ENCODE measurements around the gene FYN.
"Not testable (repeated sequence)": the region's sequence is repeated elsewhere in the genome, so short reads cannot be mapped to it uniquely, and the experiment has no call there.

Gene FYN

GRCh38 chr6:111873178-111874024, at the start of gene FYN:
Gene FYN, minus strand, starts transcription at chr6:111873452. Its CDS starts 153,401 bp downstream, at chr6:111720051.
- peak; percentile 94 for DNase-seq (ENCODE audit: low read depth in 2 of 2)

GRCh38 chr6:111922454-111923297, 49.4 kb upstream of the FYN start:
- peak; percentile 85 to 86 for DNase-seq (ENCODE audit: low read depth in 2 of 2)

DNA sequence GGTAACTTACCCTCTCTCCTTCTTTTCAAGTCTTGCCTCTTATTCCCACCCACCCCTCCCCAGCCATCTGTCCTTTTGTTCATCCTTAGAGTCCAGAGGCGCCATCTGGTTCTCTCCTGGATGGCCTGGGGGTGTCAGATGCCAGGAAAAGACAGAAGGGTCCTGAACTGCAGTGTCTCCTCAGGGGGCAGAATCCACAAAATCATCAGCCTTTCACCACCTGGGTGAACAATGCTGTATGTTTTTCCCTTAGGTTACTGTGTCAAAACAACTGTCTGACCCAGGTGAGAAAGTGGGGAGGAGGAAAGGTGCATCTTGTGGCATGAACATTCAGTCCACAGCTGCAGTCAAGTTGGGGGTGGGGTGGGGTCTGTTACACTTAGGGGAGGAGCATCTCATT, 47.9 kb upstream of the FYN start:
- DNase-seq (ENCODE audit: low read depth in 2 of 2): no peak

DNA sequence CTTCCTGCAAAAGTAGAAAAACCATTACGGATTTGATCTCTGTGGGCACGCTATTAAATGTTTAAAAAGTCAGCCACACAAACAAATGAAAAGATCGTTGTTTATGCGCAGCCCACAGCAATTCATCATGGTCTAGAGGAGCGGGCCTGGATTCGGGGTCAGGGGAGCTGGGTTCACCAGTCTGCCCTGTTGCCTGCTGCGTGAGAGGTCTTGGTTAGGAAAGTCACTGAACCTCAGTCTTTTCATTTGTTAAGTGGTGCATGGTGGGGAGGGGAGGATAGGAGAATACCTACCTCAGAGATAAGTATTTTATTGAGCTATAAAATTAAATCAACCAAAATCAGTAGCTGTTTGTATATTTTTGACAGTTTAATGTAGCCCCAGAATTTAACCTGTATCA, 47.3 kb upstream of the FYN start:
- no peak for DNase-seq (ENCODE audit: low read depth in 2 of 2)

DNA sequence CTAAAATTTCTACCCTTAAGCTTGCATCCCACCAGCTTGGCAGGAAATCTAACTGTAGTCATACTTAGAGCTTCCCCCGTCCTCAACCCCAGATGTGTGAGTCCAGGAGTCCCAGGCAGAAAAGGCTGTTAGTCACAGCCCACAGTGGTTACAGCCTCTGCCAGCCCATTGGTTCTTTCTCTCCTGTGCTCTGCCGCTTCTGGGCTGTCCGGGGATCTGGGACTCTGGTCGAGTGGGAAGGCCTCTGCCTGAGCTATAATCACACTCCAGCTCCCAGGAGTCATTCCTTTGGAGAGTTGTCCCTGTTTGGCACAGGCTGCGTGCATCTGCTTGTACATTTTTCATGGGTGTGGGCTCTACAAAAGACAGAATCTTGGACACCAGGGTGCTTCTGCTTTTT, 45.6 kb upstream of the FYN start:
- peak; percentile 39 to 58 for DNase-seq (ENCODE audit: low read depth in 2 of 2)

DNA sequence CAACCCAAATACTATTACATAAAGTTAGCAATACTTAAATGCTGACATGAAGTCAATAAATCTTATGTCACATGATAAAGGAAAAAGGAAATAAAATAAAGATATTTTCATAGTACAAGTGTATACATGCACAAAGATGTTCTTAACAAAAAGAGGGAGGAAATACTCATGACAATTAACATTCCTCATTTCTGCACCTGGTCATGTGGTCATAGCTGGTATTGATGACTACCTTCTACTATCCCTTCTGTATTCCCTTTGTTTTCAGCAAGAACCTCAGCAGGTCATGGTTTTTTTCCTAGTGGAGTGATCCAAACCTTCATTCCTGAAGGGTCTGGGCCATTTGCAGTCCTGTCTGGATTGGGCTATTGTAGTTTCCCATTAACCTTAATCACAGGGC, 43.5 kb upstream of the FYN start:
- no peak for DNase-seq (ENCODE audit: low read depth in 2 of 2)

- DNase-seq (ENCODE audit: low read depth in 2 of 2): no peak
These were observed 41.4 kb upstream of the FYN start for GRCh38 chr6:111914617-111915016.

DNA sequence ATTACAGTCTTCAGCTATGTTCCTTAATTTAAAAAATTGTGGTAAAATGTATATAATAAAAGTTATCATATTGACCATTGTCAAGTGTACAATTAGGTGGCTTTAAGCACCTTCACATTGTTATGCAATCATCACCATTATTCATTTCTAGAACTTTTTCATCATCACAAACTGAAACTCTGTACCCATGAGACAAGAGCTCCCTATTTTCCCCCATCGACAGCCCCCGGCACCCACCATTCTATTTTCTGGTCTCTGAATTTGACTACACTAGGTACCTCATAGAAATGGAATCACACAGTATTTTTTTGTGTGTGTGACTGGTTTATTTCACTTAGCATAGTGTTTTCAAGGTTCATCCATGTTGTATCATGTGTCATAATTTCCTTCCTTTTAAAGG, 39.7 kb upstream of the FYN start:
- no peak for DNase-seq (ENCODE audit: low read depth in 2 of 2)

DNA sequence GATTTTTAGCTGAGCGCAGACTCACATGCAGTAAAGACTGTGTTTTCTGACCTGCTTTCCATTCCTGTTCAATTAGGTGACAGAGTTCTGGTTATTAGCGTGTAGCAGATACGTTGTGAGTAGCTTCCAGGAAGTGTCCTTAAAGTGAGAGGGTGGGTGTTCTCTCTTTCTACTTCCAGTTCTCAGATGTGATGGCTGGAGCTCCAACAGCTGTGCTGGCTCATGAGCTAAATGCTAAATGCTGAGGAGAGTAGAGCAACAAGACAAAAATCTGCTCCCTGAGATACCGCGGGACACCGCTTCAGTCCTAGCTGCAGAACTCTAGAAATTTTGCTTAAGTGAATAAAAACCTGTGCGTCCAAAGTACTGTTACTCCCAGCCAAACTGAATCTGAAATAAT, 38.2 kb upstream of the FYN start:
- DNase-seq (ENCODE audit: low read depth in 2 of 2): no peak

GRCh38 chr6:111909238-111909637, 36.0 kb upstream of the FYN start:
- DNase-seq (ENCODE audit: low read depth in 2 of 2): no peak

DNA sequence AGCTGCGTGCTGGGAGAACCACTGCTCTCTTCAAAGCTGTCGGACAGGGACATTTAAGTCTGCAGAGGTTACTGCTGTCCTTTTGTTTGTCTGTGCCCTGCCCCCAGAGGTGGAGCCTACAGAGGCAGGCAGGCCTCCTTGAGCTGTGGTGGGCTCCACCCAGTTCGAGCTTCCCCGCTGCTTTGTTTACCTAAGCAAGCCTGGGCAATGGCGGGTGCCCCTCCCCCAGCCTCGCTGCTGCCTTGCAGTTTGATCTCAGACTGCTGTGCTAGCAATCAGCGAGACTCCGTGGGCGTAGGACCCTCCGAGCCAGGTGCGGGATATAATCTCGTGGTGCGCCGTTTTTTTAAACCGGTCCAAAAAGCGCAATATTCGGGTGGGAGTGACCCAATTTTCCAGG, 35.1 kb upstream of the FYN start:
- not testable (repeated sequence) for DNase-seq (ENCODE audit: low read depth in 2 of 2)

DNA sequence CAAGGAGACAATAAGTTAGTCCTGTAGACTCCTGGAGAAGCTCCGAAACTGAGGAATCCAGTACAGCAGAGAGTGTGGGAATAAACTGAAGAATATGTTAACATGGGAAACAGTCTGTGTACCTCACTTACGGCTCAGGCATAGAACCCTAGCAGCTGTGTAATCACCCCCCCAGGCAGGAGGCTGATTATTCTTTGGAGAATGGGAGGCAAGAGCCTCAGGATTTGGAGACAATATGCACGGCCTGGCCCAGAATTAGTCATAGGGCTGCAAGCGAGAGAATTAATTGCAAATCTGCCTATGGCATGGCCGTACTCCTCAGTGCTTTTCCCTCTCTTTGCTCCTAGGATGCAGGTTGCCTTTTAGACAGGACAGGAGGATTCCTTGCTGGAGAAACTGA, 27.5 kb upstream of the FYN start:
- DNase-seq (ENCODE audit: low read depth in 2 of 2): no peak

DNA sequence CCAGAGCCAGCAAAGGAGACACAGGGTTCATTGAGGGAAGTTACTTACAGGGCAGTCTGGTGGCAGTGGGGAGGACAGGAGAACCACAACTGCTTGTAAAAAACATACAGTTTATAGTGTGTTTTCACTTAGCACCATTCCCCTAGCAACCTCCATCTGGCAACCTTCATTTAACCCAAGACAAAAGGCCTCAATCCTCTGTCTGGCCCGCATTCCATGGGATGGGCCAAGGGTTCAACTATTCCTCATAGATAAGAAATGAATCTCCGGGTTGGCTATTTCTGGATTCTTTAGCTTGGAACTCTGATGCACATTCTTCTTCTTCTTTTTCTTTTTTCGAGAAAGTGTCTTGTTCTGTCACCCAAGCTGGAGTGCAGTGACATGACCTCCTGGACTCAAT, 26.3 kb upstream of the FYN start:
- DNase-seq (ENCODE audit: low read depth in 2 of 2): no peak

DNA sequence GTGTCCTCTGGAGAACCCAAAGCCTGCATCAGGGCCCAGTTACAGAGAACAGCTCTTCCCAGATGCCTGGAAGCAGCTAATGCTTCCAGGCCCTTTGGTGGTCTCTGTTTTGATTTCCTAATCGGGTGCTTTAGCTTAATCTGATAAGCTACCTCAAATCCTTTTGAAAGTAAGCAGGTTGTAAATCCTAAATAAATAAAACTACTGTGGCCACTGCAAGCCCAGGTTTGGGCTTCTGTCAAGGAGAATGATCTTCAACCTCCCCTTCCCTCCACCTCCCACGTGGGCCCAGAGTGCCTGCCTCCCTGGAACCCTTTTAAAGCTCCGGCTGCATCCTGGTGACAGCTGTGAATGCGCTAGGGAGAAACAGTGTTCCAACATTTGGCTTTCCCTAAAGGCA, 25.2 kb upstream of the FYN start:
- no peak for DNase-seq (ENCODE audit: low read depth in 2 of 2)

DNA sequence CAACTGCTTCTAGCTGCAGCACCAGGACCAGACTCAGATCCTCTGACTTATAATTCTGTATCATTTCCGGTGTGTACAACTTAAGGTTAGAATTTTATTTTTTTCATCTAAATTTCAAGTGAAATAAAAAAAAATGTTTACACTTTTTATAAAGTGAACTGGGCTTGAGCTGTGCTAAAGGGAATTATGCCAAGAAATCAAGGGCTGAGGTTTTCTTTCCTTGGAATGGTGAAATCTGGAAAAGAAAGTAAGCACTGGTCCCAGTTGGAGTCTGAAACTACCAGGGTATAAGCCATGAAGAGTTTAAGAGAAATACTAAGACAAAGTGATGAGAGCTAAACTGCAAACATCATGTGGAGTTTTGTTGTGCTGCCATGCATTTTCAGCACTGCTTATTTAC, 21.7 kb upstream of the FYN start:
- no peak for DNase-seq (ENCODE audit: low read depth in 2 of 2)

DNA sequence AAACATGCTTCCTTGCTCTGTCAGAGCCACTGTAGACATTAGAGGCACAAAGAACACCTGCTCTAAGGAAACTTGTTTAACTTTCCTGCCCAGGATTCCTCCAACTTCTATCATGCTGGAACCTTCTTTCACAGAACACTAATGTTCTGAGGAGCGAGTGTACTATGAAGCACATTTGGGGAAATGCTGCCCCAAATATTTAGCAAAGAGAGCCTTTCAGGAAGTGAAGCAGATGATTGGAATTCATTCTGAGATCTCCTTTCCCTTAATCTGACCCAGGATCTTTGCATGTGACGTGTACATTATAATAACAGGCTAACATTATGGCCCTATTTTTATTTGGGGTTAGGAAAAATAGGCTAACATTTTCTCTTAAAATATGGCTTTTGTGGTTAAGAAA, 21.0 kb upstream of the FYN start:
- DNase-seq (ENCODE audit: low read depth in 2 of 2): peak in 1 of 2 experiments; percentile 34

DNA sequence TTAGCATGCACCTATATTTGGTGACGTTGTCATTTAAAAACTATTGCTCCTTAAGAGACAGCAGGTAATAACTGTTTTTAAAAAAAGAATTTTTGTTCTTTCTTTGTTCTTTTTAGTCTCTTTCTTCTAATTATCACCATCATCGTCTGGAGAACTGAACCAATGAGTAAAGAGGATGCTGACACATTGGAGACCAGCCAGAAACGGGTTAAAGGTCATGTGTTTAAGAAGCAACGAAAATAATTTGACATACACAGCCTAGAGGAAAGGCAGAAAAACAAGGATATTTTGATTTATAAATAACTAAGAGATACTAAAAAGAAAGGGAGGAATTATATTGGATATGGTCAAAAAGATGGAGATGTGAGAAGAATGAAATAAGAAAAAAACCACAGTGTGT, 19.2 kb upstream of the FYN start:
- no peak for DNase-seq (ENCODE audit: low read depth in 2 of 2)

DNA sequence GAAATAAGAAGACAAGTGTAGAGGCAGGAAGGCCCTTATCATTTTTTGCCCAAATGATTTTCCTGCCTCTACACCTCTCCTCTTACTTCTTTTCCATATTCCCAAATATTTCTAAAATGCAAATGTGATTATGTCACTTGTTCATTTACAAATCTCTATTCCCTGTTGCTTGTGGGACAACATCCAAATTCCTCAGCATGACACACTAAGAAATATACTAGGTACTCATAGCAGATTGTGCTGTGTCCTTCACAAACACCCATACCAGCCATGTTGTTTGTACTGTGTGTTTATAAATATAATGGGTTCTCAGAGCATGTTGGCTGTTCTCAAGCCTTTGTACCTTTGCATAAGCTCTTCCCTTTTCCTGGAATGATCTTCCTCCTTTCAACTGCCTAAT, 17.7 kb upstream of the FYN start:
- no peak for DNase-seq (ENCODE audit: low read depth in 2 of 2)

DNA sequence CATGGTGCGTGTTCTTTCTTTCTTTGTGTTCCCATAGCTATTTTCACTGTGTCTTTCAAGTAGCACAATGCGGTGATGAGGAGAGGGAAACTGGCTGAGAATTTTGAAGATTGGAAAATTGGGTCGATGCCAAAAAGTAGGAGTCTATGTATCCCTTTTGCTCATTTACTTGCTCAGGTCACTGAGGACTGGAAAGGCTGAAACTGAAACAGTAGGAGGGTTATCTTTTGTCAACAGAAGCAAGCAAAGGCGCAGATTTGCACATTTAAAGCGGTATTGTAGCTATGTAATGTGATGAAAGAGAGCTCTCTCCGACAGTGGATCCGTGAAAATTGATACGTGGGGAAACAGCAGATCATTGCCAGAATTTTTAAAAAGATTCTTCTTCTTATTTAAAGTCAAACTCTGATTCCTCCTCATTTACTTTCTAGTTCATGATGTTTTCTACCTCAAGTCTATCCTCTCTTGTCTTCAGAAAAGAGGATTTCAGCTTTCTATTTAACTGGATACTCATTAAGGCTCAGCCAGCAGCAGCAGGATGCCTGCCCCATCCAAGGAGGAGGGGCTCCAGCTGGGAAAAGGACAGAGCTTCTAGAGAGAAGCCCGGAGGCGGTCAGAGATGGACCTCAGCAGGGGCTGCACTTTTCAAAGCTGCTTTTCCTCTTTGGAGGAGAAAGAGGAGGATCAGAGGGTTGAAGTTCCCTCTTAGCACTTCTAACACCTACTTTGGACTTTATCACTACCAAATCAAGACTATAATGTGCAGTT, 15.9 kb upstream of the FYN start:
- no peak for DNase-seq (ENCODE audit: low read depth in 2 of 2)

- DNase-seq (ENCODE audit: low read depth in 2 of 2): not testable (repeated sequence)
These were observed 13.5 kb upstream of the FYN start for GRCh38 chr6:111886793-111887192.

DNA sequence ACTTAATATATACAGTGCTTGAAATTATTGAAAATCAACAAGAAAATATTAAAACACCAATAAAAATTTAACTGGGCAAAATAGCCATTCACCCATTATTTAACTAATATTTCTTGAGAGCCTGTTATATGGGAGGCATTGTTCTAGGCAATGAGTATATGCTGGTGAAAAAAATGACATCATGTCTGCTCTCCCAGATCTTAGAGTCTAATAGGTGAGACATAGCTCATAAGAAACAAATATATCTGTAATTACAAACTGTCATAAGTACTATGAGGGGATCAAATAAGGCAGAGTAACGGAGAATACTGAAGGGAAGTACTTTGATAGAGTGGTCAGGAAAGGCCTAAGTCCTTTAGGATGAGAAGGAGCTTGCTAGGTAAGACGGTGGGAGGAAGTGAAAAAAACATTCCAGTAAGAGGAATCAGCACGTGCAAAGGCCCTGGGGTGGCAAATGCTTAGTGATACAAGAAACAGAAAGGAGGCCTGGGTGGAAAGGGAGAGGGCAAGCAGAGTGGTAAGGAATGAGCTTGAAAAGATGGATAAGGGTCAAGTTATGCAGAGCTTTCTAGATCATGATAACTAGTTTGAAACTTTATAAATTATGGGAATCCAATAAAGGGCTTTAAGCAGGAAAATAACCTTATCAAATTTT, 12.2 kb upstream of the FYN start:
- DNase-seq (ENCODE audit: low read depth in 2 of 2): no peak

GRCh38 chr6:111884068-111884467, 10.8 kb upstream of the FYN start:
- no peak for DNase-seq (ENCODE audit: low read depth in 2 of 2)

All from fibroblast of skin of left quadriceps (primary cell).